ENCODE results near the gene KRTAP12-3. TPM values are rescaled to one million over a fixed set of nuclear protein-coding genes. Genes with fewer than 3 reads are reported as not detected.

KRTAP12-3 gene
- total and polyA plus RNA-seq, 4 donors, result not detected

- no peak for DNase-seq (ENCODE audit: low spot score)
- H3K9me3 ChIP-seq (ENCODE audit: control insufficient read depth in 4 of 4, low read length in 3 of 4), result peaks cover 3 to 11% (median 7%) of the 10 kb centered on the region in 4 donors
- no peaks in the 10 kb centered on the region for H3K36me3 ChIP-seq (ENCODE audit: control insufficient read depth in 4 of 4, insufficient read depth in 3 of 4, low read depth in 1 of 4, low read length in 3 of 4)
- no peak overlapping the region for H3K4me3 ChIP-seq (ENCODE audit: low read depth in 1 of 3, low read length in 3 of 3)
- H3K27ac ChIP-seq (ENCODE audit: low read depth in 1 of 2, low read length in 2 of 2), result no peak overlapping the region
- no peak for TF ChIP-seq MAX (IDR thresholded peaks at IDR 0.05)
- TF ChIP-seq NR2F2 (IDR thresholded peaks at IDR 0.05), result no peak
- no peak for TF ChIP-seq GABPA (IDR thresholded peaks at IDR 0.05 in 1 of 2, conservative IDR thresholded peaks at IDR 0.05 in 1 of 2)
- no peak for TF ChIP-seq REST (IDR thresholded peaks at IDR 0.05)
- TF ChIP-seq RXRA (IDR thresholded peaks at IDR 0.05), result no peak
- no peak for TF ChIP-seq YY1 (IDR thresholded peaks at IDR 0.05)
- no peak for TF ChIP-seq ZBTB33 (IDR thresholded peaks at IDR 0.05)
- TF ChIP-seq JUND (IDR thresholded peaks at IDR 0.05), result no peak
- TF ChIP-seq ATF3 (IDR thresholded peaks at IDR 0.05), result no peak
- no peak for TF ChIP-seq RAD21 (IDR thresholded peaks at IDR 0.05)
- TF ChIP-seq FOXA1 (IDR thresholded peaks at IDR 0.05), result no peak
- TF ChIP-seq TAF1 (conservative IDR thresholded peaks at IDR 0.05), result no peak
- TF ChIP-seq HNF4G (IDR thresholded peaks at IDR 0.05), result no peak
- TF ChIP-seq EGR1 (IDR thresholded peaks at IDR 0.05; ENCODE audit: low read depth in 2 of 2), result no peak
- TF ChIP-seq SP1 (IDR thresholded peaks at IDR 0.05), result no peak
- no peak for TF ChIP-seq FOXA2 (IDR thresholded peaks at IDR 0.05)
- H3K4me1 ChIP-seq (ENCODE audit: control insufficient read depth in 4 of 4, insufficient read depth in 4 of 4, low read length in 3 of 4), result no peaks in the 10 kb centered on the region
- 77% methylated on average over 18 of the region's 18 CpGs for WGBS
- H3K9ac ChIP-seq (ENCODE audit: low read depth in 1 of 2, low read length in 2 of 2), result no peak overlapping the region
- no peaks in the 10 kb centered on the region for H3K27me3 ChIP-seq (ENCODE audit: control insufficient read depth in 4 of 4, insufficient read depth in 4 of 4, low read length in 3 of 4)
These were observed 28.9 kb upstream of the KRTAP12-3 start for GRCh38 chr21:44628707-44629391.

- no peaks in the 10 kb centered on the region for H3K36me3 ChIP-seq (ENCODE audit: control insufficient read depth in 4 of 4, insufficient read depth in 3 of 4, low read depth in 1 of 4, low read length in 3 of 4)
- peaks cover 0 to 12% (median 5%) of the 10 kb centered on the region in 4 donors for H3K9me3 ChIP-seq (ENCODE audit: control insufficient read depth in 4 of 4, low read length in 3 of 4)
- H3K4me1 ChIP-seq (ENCODE audit: control insufficient read depth in 4 of 4, insufficient read depth in 4 of 4, low read length in 3 of 4), result no peaks in the 10 kb centered on the region
- H3K27ac ChIP-seq (ENCODE audit: low read depth in 1 of 2, low read length in 2 of 2), result no peak overlapping the region
- H3K4me3 ChIP-seq (ENCODE audit: low read depth in 1 of 3, low read length in 3 of 3), result no peak overlapping the region
- WGBS, result 80% methylated on average over 2 of the region's 2 CpGs
- DNase-seq (ENCODE audit: low spot score), result no peak
- H3K9ac ChIP-seq (ENCODE audit: low read depth in 1 of 2, low read length in 2 of 2), result no peak overlapping the region
- TF ChIP-seq MAX (IDR thresholded peaks at IDR 0.05) (no peak), CTCF (IDR thresholded peaks at IDR 0.05; ENCODE audit: low read depth, low read length, missing input control) (no peak), NR2F2 (IDR thresholded peaks at IDR 0.05) (no peak), RAD21 (IDR thresholded peaks at IDR 0.05) (no peak), YY1 (IDR thresholded peaks at IDR 0.05) (no peak), EGR1 (IDR thresholded peaks at IDR 0.05; ENCODE audit: low read depth in 2 of 2) (no peak), SP1 (IDR thresholded peaks at IDR 0.05) (no peak), TAF1 (conservative IDR thresholded peaks at IDR 0.05) (no peak), HNF4G (IDR thresholded peaks at IDR 0.05) (no peak), ATF3 (IDR thresholded peaks at IDR 0.05) (no peak), RXRA (IDR thresholded peaks at IDR 0.05) (no peak), GABPA (IDR thresholded peaks at IDR 0.05 in 1 of 2, conservative IDR thresholded peaks at IDR 0.05 in 1 of 2) (no peak), FOXA2 (IDR thresholded peaks at IDR 0.05) (no peak), JUND (IDR thresholded peaks at IDR 0.05) (no peak)
- no peaks in the 10 kb centered on the region for H3K27me3 ChIP-seq (ENCODE audit: control insufficient read depth in 4 of 4, insufficient read depth in 4 of 4, low read length in 3 of 4)
These were observed 27.3 kb upstream of the KRTAP12-3 start for GRCh38 chr21:44630440-44630839.

Data from liver (tissue), 9 donors.